NK-92 (cell line): ENCODE measurements around the gene PGBD4.

Experiments
- DNase-seq: peaks from one replicate; lab custom pipeline; 2025; ENCODE audit not compliant: unreplicated experiment; lab: John Stamatoyannopoulos, UW

The PGBD4 gene

GRCh38 chr15:34101366-34102174, at the start of gene PGBD4, which contains the start of gene EMC7:
PGBD4 (plus strand) TSS chr15:34102083; CDS start chr15:34102532, 449 bp downstream.
EMC7 (minus strand) TSS chr15:34101862; CDS start chr15:34101839, 23 bp downstream.
- DNase-seq = peak; percentile 95

DNA sequence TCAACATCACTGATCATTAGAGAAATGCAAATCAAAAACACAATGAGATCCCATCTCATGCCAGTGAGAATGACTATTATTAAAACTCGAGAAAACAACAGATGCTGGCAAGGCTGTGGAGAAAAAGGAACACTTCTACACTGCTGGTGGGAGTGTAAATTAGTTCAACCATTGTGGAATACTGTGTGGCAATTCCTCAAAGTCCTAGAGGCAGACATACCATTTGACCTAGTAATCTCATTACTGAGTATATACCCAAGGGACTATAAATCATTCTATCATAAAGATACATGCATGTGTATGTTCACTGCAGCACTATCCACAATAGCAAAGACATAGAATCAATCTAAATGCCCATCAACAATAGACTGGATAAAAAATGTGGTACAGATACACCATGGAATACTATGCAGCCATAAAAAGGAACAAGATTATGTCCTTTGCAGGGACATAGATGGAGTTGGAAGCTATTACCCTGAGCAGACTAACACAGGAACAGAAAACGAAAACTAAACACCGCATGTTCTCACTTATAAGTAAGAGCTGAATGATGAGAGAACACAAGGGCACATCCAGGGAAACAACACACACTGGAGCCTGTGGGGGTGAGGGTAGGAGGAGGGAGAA, 47.7 kb upstream of the PGBD4 start:
- no peak for DNase-seq

DNA sequence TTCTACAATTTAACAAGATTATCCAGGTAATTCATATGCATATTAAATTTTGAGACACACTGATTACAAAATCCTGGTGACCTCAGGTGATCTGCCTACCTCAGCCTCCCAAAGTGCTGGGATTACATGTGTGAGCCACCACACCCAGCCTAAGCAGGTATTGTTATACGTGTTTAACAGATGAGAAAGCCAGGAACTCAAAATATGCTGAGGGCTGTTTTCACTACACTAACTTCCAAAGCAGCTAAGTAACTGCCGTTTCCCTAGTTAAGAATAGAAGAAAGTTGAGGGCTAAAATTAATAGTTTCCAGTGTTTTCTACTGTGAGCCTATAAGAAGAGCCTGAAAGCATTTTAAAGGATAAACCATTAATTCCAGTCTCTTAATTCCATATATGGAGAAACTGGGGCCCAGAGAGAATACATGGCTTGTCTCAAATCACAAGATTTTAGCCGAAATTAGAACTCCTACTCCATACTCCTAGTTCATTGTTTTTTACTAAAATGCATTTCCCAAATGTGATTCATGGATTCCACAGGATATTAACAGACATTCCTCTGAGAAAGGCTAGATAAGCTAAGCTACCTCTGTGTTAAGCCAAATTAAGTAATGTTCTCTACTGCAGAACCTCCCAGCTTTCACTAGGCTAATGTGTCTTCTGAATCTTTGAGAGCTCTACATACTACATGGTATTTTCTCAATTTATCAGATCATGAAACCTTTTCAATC, 45.9 kb upstream of the PGBD4 start:
- no peak for DNase-seq

DNA sequence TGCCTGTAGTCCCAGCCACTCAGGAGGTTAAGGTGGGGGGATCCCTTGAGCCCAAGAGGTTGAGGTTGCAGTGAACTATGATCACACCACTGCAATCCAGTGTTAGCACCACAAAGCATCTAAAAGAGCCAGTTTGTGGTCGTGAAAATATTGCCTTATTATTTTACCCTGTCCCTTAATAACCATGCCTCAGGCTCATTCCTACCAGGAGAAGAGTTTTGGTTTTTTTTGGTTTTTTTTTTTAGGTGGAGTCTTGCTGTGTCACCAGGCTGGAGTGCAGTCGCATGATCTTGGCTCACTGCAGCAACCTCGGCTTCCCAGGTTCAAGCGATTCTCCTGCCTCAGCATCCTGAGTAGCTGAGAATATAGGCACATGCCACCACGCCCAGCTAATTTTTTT, 45.0 kb upstream of the PGBD4 start:
- DNase-seq = no peak

- DNase-seq = no peak
Observed at GRCh38 chr15:34059476-34059875, 42.4 kb upstream of the PGBD4 start.

- no peak for DNase-seq
Observed at GRCh38 chr15:34059946-34060345, 41.9 kb upstream of the PGBD4 start.

- no peak for DNase-seq
Observed at GRCh38 chr15:34064438-34064837, 37.4 kb upstream of the PGBD4 start.

GRCh38 chr15:34065261-34065660, 36.6 kb upstream of the PGBD4 start:
- no peak for DNase-seq

- DNase-seq = no peak
Observed at GRCh38 chr15:34065941-34066340, 35.9 kb upstream of the PGBD4 start.

GRCh38 chr15:34070003-34070402, 31.9 kb upstream of the PGBD4 start:
- DNase-seq = no peak

DNA sequence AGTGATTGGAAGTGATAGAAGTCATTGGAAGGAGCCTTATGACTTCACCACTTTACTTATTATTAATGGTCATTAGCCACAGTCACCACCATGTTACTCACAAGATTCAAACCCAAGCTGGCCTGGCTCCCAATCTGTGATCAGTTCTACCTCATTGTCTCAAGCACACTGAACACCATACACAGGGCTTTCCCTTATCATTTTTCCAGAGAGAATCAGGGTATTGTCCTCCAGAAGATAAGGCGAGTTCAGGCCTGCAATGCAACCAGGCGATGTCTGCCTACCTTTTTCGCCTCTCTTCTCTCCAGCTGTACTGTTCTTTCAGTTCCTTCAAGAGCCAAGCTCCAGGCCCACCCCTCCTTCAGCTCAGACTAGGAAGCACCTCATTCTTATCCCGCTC, 25.1 kb upstream of the PGBD4 start:
- no peak for DNase-seq

- no peak for DNase-seq
Observed at GRCh38 chr15:34078900-34079299, 23.0 kb upstream of the PGBD4 start.

GRCh38 chr15:34079904-34080303, 22.0 kb upstream of the PGBD4 start:
- DNase-seq = no peak

GRCh38 chr15:34084086-34084485, 17.8 kb upstream of the PGBD4 start:
- DNase-seq = no peak

DNA sequence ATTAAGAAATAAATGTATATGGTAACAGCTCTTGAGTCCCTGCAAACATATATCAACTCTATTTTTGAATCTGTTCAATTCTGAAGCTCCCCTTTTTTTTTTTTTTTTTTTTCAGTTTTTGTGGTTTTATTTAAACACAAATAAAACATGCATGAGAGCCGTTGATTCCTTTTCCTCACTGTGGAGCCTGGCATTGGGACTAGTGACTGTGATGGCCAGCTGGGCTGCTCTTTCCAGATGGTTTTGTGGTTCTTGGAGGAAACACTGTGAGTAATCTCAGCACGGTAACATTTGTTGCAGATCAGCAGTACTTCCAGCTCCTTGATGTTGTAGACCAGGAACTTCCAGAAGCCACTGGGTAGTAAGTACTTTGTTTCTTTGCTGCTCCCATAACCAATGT, 16.1 kb upstream of the PGBD4 start:
- no peak for DNase-seq

DNA sequence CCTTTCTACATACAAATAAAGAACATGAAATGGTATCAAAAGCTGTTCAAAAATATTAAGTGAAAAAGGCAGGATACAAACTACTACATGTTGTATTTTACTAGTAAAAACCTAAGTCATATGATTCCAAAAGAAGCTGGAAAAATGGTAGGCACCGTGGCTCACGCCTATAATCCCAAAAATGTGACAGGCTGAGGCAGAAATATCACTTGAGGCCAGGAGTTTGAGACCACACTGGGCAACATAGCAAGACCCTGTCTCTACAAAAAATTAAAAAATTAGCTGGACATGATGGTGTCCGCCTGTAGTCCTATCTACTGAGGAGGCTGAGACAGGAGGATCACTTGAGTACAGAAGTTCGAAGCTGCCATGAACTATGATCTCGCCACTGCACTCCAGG, 2.0 kb upstream of the PGBD4 start:
- no peak for DNase-seq

GRCh38 chr15:34102175-34102925, 467 bp downstream of the PGBD4 start:
- DNase-seq = no peak

DNA sequence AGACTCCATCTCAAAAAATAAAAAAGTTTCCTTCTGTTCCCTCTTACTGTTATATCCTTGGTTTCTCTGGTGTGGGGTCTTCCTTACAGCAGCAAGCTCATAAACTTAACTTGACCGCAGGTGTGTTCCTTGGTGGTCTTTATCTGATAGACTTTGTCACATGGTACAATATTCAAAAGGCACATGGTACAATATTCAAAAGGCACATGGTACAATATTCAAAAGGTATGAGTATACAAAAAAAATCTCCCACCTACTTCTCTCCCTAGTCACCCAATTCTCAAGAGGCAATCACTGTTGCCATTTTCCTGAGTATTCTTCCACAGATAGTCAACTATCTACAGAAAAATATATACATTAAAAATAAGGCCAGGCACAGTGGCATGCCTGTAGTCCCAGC, 4.5 kb downstream of the PGBD4 start:
- DNase-seq = no peak

DNA sequence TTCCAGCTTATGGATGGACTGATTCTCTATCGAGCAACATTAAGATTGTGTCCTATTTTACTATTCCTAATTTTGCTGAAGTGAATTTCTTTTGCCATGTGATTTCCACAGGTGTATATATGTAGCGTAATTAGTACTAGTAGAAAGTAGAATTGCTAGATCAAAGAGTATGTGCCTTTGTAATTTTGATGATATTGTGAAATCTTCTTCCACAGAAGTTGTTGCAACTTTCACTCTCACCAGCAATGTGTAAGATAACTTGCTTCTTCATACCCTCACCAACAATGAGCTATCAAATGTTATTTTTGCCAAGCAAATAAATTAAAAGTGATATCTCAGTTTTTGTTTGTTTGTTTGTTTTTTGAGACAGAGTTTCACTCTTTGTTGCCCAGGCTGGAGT, 5.4 kb downstream of the PGBD4 start:
- DNase-seq = no peak

DNA sequence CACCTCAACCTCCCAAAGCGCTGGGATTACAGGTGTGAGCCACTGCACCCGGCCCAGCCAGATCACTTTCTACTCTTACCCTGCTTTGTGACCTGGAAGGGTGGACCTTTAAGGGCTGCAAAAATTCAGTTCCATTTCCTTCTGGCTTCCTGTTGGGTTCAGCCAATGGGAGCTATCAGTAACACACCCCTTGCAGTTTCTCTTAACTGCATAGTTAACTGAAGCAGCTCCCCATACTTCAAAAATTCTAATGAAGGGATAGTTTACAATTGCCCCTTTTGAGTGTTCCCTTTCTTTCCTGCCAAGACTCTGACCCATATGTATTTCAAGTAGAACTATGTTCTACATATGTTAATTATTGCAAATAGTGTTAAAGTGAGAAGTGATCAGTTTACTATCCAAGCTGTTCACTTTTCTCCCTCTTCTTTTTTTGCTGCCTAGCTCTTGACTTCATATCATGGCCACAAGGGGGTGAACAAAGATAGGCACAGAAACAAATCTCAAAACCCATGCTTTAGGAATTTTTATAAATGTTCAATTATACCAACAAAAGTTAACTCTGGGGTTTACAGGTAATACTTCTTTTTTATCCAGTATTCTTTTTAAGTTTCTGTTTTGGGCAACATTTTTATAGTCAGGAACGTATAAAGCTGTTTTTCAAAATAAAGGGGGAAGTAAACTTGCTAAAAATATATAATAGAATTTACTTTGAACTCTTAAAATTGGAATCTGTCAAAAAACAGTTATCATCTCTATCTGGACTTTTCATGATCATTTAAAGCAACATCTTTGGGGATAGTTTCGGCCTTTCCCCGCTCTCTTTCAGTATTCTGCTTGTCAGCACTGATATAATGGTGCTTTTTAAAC, 8.1 kb downstream of the PGBD4 start:
- DNase-seq = no peak
